ENCODE results near the gene SSPN. TPM values are rescaled to one million over a fixed set of nuclear protein-coding genes. Genes with fewer than 3 reads are reported as not detected.

The SSPN gene
- total RNA-seq, 4 donors from 2014 or later = 13.9 to 27.3 (median 20.1) TPM

DNA sequence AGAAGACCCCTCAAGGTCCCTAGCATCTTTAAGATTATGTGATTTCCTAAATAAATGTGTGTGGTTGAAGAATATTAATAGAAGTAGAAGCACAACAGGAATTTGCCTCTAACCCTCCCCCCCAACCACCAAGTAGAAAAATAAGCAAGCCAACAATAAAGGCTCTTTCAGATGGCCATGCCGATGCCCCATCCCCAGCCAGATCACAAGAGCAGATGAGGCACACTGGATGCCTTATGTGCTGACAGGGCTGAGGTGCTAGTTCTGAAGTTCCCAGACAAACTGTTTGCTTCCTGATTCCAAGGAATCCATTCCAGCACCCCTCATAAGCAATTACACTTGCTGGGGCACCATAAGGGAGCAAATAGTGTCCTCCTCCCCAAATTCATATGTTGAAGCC lies 90.0 kb downstream of the SSPN start:
- TF ChIP-seq, protein P1, sequence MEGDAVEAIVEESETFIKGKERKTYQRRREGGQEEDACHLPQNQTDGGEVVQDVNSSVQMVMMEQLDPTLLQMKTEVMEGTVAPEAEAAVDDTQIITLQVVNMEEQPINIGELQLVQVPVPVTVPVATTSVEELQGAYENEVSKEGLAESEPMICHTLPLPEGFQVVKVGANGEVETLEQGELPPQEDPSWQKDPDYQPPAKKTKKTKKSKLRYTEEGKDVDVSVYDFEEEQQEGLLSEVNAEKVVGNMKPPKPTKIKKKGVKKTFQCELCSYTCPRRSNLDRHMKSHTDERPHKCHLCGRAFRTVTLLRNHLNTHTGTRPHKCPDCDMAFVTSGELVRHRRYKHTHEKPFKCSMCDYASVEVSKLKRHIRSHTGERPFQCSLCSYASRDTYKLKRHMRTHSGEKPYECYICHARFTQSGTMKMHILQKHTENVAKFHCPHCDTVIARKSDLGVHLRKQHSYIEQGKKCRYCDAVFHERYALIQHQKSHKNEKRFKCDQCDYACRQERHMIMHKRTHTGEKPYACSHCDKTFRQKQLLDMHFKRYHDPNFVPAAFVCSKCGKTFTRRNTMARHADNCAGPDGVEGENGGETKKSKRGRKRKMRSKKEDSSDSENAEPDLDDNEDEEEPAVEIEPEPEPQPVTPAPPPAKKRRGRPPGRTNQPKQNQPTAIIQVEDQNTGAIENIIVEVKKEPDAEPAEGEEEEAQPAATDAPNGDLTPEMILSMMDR (IDR thresholded peaks at IDR 0.05; ENCODE audit: low read depth) = no peak

DNA sequence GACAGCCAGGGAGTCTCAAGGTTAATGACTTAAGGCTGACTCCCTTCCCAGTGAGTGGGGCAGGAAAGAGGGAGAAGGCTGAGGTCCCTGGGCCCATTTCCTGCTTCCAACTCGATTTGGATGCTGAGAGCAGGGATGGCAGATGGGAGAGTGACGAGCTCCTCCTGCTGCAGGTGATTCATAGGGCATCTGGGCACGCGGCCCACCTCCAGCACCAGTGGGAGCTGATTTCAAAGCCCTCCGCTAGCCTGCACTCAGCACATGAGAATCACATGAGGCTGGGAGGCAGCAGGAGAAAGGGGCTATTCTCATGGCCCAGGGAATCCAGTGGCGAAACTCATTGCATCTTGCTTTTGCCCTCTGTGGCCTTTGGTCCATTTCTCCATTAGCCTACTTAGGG lies 90.8 kb downstream of the SSPN start:
- TF ChIP-seq, protein P1 (IDR thresholded peaks at IDR 0.05; ENCODE audit: low read depth) = no peak

DNA sequence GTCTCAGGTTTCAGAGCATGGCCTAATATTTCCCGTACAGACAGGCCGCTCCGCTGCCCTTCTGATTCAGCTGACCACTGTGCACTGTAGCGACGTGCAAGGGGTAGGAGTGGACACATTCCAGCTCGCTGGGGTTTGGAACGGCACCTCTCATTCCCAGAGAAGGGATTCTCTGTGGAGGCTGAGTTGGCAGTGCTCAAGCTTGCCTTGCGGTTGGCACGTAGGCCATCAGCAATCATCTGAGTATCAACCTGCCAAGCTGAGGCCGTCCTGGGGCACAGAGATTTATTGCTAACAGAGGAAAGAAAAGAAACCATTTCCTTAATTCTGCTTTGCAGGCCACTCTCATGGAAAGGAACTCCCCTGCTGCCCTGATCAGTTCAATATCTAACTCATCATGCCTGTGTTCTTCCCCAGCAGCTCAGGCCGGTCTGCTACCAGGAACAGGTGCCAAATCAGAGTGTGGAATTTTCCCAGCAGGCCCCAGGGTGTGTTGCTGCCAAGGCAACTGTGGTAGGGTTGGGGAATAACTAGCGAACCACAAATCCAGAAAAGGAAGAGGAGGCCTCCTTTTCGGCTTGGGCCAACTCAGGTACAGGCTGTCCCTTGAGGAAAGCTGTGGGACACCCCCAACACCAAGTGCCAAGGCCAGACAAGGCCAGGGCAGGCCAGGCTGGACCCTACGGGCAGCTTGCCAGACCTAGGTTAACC lies 92.5 kb downstream of the SSPN start:
- TF ChIP-seq, protein P1 (IDR thresholded peaks at IDR 0.05; ENCODE audit: low read depth) = no peak

DNA sequence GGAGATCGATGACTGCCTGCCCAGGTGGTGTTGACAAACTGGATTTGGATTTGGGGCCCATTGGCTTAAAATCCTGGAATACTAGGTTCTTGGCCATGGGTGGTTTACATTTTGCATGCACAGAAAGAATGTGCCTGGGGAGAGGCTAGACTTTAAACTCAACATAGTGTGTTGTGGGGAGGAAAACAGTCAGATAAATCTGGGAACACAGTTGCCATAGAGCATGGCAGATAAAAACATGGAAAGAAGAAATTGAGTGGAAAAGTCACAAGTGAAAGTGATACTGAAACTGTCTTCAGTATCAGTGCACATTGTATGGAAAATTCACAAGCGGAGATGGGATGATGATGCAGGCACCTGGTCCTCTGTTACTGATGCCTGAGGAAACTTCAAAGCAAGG lies 95.2 kb downstream of the SSPN start:
- TF ChIP-seq, protein P1 (IDR thresholded peaks at IDR 0.05; ENCODE audit: low read depth) = no peak

DNA sequence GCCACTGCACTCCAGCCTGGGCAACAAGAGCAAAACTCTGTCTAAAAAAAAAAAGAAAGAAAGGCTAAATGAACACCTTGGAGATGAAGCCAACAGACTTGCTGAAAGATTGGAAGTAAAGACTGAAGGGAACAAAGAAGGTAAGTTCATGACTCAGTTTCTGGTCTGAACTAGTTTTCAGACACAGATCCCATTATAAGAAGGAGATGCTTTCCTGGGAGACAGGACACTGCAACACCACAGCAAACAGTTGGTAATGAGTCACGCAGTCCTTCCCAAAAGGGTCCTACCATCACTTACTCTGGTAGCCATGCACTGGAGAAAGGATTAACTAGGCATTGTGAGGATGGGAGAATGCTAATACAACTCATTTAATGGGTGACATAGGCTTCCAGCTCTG lies 97.2 kb downstream of the SSPN start:
- TF ChIP-seq, protein P1 (IDR thresholded peaks at IDR 0.05; ENCODE audit: low read depth) = no peak

DNA sequence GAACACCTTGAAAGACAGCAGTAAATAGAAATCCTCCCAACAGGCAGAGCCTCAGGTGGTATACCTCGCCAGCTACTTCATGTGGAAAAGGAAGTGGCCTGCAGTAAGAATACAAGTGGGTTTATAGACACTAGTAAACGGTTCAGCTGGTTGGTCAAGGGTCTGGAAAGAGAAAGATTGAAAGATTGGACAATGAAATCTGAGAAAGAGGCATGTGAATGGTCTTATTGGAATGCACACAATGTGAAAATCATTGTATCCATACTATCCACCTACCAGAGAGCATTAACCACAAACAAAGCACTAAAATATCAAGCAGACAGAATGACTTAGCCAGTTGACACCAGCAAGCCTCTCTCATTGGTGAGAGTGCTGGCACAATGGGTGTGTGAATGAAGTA lies 98.2 kb downstream of the SSPN start:
- TF ChIP-seq, protein P1 (IDR thresholded peaks at IDR 0.05; ENCODE audit: low read depth) = no peak

DNA sequence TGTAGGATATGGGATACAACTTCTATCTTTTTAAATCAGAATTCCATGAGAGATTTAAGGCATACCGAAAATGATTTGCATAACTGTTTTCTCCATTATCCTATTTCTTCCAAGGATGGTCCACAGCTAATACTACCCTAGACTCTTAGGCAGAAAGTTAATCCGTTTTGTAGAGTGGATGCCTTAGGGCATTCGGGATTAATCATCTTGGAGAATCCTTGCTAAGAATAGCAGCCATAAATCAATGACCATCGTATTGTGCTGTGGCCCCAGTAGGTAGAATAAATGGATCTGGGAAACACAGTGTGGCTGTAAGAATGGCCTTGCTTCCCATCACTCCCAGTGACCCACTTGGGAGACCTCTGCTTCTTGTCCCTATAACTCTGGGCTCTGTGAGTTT lies 99.6 kb downstream of the SSPN start:
- TF ChIP-seq, protein P1 (IDR thresholded peaks at IDR 0.05; ENCODE audit: low read depth) = no peak
